Measurements from ENCODE around the gene MSTO1.

DNA sequence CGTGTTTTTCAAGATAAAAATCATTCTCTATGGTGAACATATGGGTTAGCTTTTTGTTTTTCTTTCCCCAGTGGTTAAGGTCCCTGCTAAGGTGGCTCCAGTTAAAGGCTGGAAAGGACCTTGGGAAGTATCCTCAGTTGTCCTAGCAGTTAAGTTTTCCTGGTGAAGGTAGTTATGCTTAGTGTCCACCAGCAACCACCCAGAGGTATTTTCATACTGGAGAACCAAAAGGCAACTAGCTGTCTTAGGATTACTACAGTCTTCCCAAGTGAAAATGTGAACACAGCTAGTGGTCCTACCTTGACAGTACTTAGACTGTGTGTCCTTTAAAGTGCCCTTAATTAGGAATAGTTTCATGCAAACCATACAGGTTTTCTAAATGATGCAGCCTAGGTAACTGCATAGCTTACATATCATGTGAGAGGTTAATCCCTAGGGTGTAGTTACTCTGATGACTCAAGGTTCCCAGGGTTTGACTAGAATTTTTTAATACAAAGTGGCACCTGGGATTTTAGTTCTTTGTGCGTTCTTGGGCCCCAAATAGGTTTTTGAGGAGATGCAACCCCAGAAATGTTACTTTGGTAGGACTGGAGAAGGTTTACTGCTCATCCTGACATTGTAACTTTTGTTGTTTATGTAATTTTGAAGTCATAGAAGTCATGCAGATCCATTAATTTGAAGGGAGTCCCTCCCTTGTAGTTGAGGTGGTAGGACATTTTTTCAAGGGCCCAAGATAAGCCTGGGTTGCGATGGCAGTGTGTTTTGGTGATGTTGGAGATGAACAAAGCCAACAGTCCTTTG is 42.0 kb downstream of the MSTO1 start:
- TF ChIP-seq POLR2A (IDR thresholded peaks at IDR 0.05) (no peak), EP300 (IDR thresholded peaks at IDR 0.05) (no peak)
- TF ChIP-seq, protein P1, sequence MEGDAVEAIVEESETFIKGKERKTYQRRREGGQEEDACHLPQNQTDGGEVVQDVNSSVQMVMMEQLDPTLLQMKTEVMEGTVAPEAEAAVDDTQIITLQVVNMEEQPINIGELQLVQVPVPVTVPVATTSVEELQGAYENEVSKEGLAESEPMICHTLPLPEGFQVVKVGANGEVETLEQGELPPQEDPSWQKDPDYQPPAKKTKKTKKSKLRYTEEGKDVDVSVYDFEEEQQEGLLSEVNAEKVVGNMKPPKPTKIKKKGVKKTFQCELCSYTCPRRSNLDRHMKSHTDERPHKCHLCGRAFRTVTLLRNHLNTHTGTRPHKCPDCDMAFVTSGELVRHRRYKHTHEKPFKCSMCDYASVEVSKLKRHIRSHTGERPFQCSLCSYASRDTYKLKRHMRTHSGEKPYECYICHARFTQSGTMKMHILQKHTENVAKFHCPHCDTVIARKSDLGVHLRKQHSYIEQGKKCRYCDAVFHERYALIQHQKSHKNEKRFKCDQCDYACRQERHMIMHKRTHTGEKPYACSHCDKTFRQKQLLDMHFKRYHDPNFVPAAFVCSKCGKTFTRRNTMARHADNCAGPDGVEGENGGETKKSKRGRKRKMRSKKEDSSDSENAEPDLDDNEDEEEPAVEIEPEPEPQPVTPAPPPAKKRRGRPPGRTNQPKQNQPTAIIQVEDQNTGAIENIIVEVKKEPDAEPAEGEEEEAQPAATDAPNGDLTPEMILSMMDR (IDR thresholded peaks at IDR 0.05), result no peak
